SU-DHL-6 (cell line): ENCODE measurements around the gene GP9.
"Not testable (repeated sequence)": the region's sequence is repeated elsewhere in the genome, so short reads cannot be mapped to it uniquely, and the experiment has no call there.

Source experiments
- H2AFZ ChIP-seq: fragments of 200-600 bp; sonication (generic); 2 replicates; pipeline ENCODE4 v1.6.1; 2014; ENCODE audit warnings: low read depth, mild to moderate bottlenecking, moderate library complexity, mixed read lengths, antibody characterized with exemption, low read length; ENCODE audit not compliant: severe bottlenecking
- H3F3A ChIP-seq: fragments of 200-600 bp; shearing (Covaris generic); 2 replicates; pipeline ENCODE4 v1.6.0; 2016; ENCODE audit warnings: antibody characterized with exemption, mild to moderate bottlenecking; ENCODE audit not compliant: insufficient read depth
- H3K27ac ChIP-seq: fragments of 200-600 bp; sonication (generic); 2 replicates; pipeline ENCODE4 v1.5.1; 2016; ENCODE audit warnings: low read depth, mild to moderate bottlenecking, low read length, moderate library complexity, mixed read lengths
- H3K27me3 ChIP-seq: fragments of 200-600 bp; sonication (generic), shearing (Covaris generic); 2 replicates; pipeline ENCODE4 v1.6.0; 2014; ENCODE audit warnings: mild to moderate bottlenecking, low read length
- H3K36me3 ChIP-seq: fragments of 200-600 bp; sonication (generic); 2 replicates; pipeline ENCODE4 v1.6.1; 2014; ENCODE audit warnings: mild to moderate bottlenecking, low read length, mixed read lengths
- H3K4me2 ChIP-seq: fragments of 300-600, 200-600 bp; shearing (Covaris generic), sonication (generic); 2 replicates; pipeline ENCODE4 v1.6.0; 2014; ENCODE audit warnings: low read length, low read depth, mild to moderate bottlenecking; ENCODE audit not compliant: poor library complexity, severe bottlenecking
- H3K4me3 ChIP-seq: fragments of 200-600 bp; sonication (generic); 2 replicates; pipeline ENCODE4 v1.5.1; 2014; ENCODE audit warnings: antibody characterized with exemption, low read length, mild to moderate bottlenecking, mixed read lengths; ENCODE audit not compliant: insufficient read depth, poor library complexity, severe bottlenecking
- H3K79me2 ChIP-seq: fragments of 200-600 bp; sonication (generic); 2 replicates; pipeline ENCODE4 v1.6.1; 2014; ENCODE audit warnings: mild to moderate bottlenecking, low read length, moderate library complexity; ENCODE audit not compliant: insufficient read depth
- H3K9ac ChIP-seq: fragments of 200-600 bp; sonication (generic); 2 replicates; pipeline ENCODE4 v1.7.0; 2014; ENCODE audit warnings: mild to moderate bottlenecking, low read length
- H3K9me2 ChIP-seq: fragments of 200-600 bp; sonication (generic); replicated peaks from 2 replicates; pipeline ENCODE4 v1.6.1; 2014; ENCODE audit warnings: low read length; ENCODE audit not compliant: insufficient read depth
- H3K9me3 ChIP-seq: fragments of 200-600 bp; sonication (generic); 2 replicates; pipeline ENCODE4 v1.6.1; 2014; ENCODE audit warnings: low read length, mixed read lengths; ENCODE audit not compliant: insufficient read depth
- H4K20me1 ChIP-seq: fragments of 200-600 bp; sonication (generic); 2 replicates; pipeline ENCODE4 v1.6.1; 2014; ENCODE audit warnings: low read depth, mild to moderate bottlenecking, antibody characterized with exemption, low read length, moderate library complexity, mixed read lengths
- EZH2phosphoT487 ChIP-seq: fragments of 200-600 bp; sonication (generic), shearing (Covaris generic); conservative IDR thresholded peaks from 2 replicates; pipeline ENCODE4 v1.6.1; 2018; ENCODE audit warnings: mild to moderate bottlenecking, antibody characterized with exemption, low read length, moderate library complexity, mixed read lengths
- TF ChIP-seq, protein P1 (sequence below): fragments of 200-600 bp; sonication (generic); IDR thresholded peaks from one replicate; pipeline ENCODE4 v1.5.1; 2017; ENCODE audit warnings: antibody characterized with exemption, mild to moderate bottlenecking, low read length, moderate library complexity; ENCODE audit not compliant: insufficient read depth, poor library complexity, severe bottlenecking

GP9 gene

GRCh38 chr3:129106866-129107565 lies 46.4 kb downstream of the GP9 start:
- Histone ChIP-seq H3K79me2 (no peaks in the 10 kb centered on the region), H3K36me3 (no peaks in the 10 kb centered on the region), H3K9me2 (no peaks in the 10 kb centered on the region), H3K9me3 (no peaks in the 10 kb centered on the region), H4K20me1 (no peaks in the 10 kb centered on the region), H3K4me3 (no peak overlapping the region), H3K4me2 (no peak overlapping the region), H2AFZ (no peak overlapping the region), H3K9ac (no peak overlapping the region), H3K27me3 (no peaks in the 10 kb centered on the region), H3K27ac (no peak overlapping the region), H3F3A (no peaks in the 10 kb centered on the region)
- TF ChIP-seq, protein P1, sequence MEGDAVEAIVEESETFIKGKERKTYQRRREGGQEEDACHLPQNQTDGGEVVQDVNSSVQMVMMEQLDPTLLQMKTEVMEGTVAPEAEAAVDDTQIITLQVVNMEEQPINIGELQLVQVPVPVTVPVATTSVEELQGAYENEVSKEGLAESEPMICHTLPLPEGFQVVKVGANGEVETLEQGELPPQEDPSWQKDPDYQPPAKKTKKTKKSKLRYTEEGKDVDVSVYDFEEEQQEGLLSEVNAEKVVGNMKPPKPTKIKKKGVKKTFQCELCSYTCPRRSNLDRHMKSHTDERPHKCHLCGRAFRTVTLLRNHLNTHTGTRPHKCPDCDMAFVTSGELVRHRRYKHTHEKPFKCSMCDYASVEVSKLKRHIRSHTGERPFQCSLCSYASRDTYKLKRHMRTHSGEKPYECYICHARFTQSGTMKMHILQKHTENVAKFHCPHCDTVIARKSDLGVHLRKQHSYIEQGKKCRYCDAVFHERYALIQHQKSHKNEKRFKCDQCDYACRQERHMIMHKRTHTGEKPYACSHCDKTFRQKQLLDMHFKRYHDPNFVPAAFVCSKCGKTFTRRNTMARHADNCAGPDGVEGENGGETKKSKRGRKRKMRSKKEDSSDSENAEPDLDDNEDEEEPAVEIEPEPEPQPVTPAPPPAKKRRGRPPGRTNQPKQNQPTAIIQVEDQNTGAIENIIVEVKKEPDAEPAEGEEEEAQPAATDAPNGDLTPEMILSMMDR, result no peak
- TF ChIP-seq EZH2phosphoT487, result no peak

DNA sequence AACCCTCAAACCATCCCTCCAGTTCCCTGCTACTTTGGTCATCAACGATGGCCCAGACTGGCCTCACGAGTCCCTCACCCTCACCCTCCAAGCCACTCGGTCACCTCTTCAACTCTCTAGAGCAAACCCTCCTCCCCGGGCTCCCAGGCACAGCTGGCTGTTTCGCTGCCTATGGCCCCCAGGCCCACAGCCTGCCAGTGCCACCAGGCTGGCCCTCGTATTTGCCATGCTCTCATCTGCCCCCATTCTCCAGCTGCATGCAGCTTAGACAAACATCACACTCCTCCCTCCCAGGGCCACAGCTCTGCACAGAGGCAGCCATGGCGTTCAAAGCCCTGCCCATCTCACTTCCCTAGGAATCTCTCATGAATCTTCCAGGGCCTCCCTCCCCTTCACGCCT lies 47.2 kb downstream of the GP9 start:
- H3K9me2 ChIP-seq, result no peaks in the 10 kb centered on the region
- no peaks in the 10 kb centered on the region for H3K79me2 ChIP-seq

GRCh38 chr3:129111076-129111780 lies 50.6 kb downstream of the GP9 start:
- H3K9ac ChIP-seq, H3K36me3 ChIP-seq, H2AFZ ChIP-seq, H3K9me2 ChIP-seq, H3K27me3 ChIP-seq, H3K4me3 ChIP-seq, H4K20me1 ChIP-seq, H3K9me3 ChIP-seq, H3F3A ChIP-seq, H3K4me2 ChIP-seq, H3K79me2 ChIP-seq, H3K27ac ChIP-seq: not testable (repeated sequence)

More for the DNA sequence above, 47.2 kb downstream of the GP9 start:
- no peaks in the 10 kb centered on the region for H3F3A ChIP-seq
- H3K4me2 ChIP-seq, result no peak overlapping the region
- H2AFZ ChIP-seq, result no peak overlapping the region
- no peaks in the 10 kb centered on the region for H3K36me3 ChIP-seq
- H3K27me3 ChIP-seq, result no peaks in the 10 kb centered on the region
- no peaks in the 10 kb centered on the region for H4K20me1 ChIP-seq
- no peaks in the 10 kb centered on the region for H3K9me3 ChIP-seq
- H3K9ac ChIP-seq, result no peak overlapping the region
- H3K27ac ChIP-seq, result no peak overlapping the region
- TF ChIP-seq, protein P1, result no peak
- no peak for TF ChIP-seq EZH2phosphoT487
- H3K4me3 ChIP-seq, result no peak overlapping the region
